ENCODE measurements around the gene ACBD6.
"Not testable (repeated sequence)": the region's sequence is repeated elsewhere in the genome, so short reads cannot be mapped to it uniquely, and the experiment has no call there.

ACBD6 gene

DNA sequence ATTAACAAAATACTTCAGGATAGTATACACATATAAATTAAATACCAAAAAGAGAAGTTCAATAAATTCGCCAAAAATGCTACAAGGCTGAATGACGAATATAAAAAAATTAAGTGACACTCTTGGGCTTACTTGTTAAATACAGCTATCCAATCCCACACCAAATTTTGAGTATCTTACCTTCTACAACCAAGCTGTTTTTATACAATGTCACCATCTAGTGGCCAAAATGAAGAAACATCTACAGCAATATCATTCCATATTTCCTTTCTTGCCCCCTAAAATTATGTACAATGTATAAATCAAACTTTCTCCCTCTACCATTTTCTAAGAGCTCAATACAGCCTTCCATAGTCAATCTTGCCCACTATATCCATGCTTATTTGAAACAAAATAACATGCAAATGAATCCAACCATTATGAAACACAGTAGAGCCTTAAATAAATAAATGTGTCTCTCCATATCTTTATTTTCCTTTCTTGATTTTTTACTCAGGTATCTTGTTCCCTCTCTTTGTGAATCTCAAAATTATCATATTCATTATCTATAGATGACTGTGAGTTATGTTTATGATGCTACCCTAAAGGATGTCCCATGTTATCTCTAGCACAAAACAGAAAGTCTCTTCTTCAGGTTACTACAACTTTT is 86.3 kb downstream of the ACBD6 start:
- DNase-seq (ENCODE audit: low spot score): no peak

DNA sequence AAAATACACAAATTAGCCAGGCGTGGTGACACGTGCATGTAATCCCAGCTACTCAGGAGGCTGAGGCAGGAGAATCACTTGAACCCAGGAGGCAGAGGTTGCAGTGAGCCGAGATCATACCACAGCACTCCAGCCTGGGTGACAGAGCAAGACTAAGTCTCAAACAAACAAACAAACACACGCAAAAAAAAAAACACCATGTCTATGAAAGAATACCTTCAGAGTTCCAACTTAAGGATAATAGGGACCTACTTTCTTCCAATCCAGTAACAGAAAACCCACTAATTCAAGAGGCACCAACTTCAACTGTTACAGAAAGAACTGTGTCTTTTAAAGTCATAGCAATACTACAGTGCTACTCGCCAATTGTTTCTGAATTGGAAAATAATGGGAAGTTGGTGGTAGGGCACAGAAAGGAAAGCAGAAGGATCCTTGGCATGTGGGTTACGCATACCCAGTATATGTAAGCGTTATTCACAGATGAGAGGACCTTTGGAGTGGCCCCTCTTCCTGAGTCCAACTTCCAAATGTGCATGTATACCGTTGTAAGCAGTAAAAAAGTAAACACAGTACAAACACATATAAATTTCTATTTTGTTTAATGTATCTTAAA is 87.0 kb downstream of the ACBD6 start:
- DNase-seq (ENCODE audit: low spot score): no peak

DNA sequence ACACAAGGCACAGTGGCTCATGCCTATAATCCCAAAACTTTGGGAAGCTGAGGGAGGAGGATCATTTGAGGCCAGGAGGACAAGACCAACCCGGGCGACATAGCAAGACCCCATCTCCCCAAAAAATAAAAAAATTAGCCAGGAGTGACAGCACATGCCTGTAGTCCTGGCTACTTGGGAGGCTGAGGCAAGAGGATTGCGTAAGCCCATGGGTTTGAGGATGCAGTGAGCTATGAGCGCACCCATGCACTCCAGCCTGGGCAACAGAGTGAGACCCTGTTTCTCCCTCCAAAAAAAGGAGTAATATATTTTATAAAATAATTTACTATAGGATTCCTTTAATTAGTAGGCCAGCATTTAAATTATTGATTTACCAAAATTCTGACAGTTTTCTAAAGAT is 89.8 kb downstream of the ACBD6 start:
- no peak for DNase-seq (ENCODE audit: low spot score)

DNA sequence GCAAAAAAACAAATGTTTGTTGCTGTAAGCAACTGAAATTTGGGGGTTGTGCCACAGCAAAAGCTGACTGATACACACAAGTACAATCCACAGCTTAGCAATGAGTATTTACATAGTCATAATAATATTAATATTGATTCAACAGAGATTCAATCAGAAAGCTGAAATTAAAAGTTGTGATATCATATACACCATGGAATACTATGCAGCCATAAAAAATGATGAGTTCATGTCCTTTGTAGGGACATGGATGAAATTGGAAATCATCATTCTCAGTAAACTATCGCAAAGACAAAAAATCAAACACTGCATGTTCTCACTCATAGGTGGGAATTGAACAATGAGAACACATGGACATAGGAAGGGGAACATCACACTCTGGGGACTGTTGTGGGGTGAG is 94.2 kb downstream of the ACBD6 start:
- DNase-seq (ENCODE audit: low spot score): not testable (repeated sequence)

DNA sequence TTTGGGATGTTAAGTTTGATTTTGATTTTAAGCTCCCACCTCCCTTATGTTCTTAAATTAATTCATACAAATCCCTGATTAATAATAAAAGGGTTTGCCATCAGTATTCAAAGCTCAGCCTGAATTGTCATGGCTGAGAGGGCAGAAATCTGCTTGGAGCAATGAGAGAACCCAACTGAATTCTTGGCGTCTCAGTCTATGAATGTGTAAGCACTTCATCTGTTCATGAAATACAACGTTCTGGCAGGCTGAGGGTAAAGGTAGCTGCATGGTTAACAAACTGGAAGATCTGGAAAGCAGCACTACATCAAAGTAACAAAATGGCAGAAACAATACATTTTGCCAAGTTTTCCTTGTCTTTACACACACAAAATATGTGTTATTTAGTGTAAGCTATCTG is 95.3 kb downstream of the ACBD6 start:
- DNase-seq (ENCODE audit: low spot score): no peak

DNA sequence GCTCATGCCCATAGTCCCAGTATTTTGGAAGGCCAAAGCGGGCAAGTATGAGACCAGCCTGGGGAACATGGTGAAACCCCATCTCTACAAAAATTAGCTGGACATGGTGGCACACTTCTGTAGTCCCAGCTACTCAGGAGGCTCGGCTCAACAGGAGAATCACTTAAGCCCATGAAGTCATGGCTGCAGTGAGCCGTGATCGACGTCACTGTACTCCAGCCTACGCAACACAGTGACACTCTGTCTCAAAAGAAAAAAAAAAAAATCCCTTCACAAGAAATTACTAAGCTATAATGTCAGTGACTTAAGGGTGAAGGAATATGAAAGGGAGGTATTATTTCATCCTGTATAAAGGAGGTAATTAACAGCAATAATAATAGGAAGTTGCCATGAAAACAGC is 99.8 kb downstream of the ACBD6 start:
- no peak for DNase-seq (ENCODE audit: low spot score)

DNA sequence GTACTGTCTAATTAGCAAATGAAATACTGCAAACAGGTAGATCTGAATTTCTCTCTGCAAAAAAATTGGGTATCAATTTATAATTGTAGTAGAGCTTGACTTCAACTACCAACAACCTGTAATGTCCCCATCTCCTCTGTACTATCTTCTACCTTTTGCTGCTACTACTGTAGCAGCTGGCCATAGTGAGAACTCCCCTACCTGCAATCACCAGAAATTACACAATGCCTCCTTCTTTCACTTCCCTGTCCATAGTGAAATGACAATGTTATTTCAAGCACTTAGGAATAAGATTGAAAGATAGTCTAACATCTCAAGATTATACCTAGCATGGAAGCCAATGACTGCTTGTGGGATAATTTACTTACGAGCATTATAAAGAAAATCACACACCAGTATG is 100.4 kb downstream of the ACBD6 start:
- no peak for DNase-seq (ENCODE audit: low spot score)

DNA sequence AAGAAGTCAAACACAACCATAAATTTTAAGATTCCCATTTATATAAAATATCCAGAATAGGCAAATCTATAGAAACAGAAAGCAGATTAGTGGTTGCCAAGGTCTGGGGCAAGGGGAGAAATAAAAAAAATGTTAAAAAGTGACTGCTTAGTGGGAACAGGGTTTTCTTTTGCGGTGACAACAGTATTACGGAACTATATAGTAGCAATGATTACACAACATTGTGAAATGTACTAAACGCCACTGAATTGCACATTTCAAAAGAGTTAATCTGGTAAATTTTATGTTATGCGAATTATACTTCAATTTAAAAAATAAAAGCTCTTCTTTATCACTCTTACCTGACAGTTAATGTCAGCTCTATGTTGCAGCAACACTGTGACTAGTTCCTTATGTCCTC is 105.2 kb downstream of the ACBD6 start:
- no peak for DNase-seq (ENCODE audit: low spot score)

DNA sequence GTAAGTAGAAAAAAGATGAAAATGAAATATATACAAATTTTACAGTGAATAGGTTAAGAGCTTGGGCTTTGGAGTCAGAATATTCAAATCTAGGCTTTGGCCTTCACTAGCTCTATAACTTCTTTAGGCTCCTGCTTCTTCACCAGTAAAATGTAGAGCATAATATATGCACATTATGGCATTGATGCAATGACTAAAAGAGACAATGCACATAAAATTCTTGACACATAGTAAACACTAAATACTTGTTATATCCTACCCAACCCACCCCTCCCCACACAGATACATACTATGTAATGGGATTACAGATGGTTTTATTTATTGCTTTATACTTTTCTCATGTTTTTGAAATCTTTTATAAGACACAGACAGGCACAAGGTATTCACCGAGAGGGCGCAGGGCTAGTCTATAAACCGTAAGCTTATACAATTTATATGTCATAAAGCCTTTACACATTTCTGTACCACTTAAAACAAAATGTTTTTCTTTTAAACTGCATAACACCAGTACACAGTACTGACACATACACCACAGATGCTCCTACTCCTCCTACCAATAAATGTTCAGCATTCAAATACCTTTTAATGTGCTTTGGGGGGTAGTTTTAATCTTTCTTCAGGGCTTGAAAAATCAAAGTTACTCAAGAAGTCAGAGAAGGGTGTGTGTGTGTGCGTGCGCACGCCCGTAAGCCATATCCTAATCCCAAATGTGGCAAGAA is 109.8 kb downstream of the ACBD6 start:
- no peak for DNase-seq (ENCODE audit: low spot score)

DNA sequence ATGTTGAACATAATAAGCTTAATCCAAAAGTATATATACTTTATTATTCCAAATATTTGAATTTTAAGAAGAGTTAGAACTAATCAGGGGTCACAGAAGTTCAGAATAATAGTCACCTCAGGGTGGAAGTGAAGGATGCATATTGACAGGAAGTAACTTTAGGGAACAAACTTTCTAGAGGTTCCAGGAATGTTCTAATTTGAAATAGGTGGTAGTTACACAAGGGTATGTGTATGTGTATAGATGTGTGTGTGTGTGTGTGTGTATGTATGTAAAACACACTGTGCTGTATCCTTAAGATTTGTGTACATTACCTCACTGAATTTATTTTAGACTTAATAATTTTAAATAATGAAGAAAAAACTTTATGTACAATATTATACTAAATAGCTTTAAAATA is 110.4 kb downstream of the ACBD6 start:
- DNase-seq (ENCODE audit: low spot score): no peak

DNA sequence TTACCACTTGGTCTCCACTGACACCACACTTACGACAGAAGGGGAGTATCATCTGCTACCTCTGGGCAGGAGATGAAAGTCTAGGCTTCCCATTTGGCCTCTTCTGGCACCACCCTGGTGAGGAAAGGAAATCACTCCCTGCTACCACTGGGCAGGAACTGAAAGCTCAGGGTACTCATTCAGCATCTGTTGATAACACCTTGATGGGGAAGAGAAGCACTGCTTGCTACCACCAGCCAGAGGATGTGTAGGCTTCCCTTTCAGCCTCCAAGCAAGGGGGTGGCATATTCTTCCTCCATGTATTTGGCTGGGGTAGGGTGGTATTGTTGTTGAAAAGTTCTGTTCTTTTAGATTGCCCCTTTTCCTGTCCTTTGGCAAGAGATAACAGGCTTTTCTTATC is 115.0 kb downstream of the ACBD6 start:
- DNase-seq (ENCODE audit: low spot score): no peak

DNA sequence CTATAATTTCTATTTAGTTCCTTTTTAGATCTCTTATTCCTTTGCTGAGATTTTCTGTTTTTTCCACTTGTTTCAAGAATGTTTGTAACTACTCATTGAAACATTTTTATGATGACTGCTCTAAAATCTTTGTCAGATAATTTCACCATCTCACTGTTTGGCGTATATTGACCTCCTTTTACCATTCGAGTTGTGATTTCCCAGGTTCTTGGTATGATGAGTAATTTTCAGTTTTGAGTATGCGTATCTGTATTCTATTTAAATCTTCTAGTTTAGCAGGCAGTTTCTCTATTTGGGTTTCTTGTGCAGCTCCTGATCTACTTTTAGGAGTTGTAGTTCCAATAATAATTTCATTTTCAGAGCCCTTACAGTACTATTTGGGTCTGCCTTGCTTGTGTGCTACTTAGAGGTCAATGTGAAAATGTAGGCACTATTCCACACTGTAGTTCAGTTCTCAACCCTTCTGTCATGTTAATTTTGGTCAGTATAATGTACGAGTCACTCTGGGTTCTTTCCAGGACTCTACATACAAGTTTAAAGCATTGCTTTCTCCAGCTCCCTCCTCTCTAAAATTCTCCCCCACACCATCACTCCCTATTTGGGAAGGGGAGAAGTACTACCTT is 115.5 kb downstream of the ACBD6 start:
- DNase-seq (ENCODE audit: low spot score): no peak

DNA sequence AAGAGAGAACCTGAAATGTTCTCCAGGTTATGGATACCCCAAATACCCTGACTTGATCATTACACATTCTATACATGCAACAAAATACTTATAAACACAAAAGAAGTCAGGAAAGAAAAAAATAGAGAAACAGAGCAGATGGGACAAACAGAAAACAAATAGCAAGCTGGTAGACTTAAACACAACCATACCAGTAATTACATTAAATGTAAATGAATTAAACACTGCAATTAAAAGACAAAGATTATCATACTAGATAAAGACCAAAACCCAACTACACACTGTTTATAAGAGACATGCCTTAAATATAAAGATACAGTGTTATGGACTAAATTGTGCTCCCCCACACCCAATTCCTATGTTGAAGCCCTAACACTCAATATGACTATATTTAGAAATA is 117.2 kb downstream of the ACBD6 start:
- no peak for DNase-seq (ENCODE audit: low spot score)

DNA sequence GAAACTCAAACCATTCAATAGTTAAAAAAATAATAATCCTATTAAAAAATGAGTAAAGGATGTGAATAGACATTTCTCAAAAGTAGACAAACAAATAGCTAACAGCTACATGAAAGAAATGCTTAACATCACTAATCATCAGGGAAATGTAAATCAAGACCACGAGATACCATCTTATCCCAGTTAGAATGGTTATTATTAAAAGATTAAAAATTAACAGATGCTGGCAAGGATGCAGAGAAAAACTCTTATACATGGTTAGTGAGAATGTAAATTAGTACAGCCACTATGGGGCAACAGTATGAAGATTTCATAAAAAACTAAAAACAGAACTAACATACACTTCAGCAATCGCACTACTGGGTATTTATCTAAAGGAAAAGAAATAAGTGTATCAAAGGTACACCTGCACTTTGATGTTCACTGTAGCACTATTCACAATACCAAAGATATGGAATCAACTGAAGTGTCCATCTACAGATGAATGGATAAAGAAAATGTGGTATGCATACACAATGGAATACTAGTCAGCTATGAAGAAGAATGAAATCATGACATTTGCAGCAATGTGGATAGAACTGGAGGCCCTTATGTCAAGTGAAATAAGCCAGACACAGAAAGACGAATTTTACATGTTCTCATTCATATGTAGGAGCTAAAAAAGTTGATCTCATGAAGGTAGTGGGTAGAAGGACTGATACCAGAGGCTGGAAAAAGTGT is 117.9 kb downstream of the ACBD6 start:
- no peak for DNase-seq (ENCODE audit: low spot score)

DNA sequence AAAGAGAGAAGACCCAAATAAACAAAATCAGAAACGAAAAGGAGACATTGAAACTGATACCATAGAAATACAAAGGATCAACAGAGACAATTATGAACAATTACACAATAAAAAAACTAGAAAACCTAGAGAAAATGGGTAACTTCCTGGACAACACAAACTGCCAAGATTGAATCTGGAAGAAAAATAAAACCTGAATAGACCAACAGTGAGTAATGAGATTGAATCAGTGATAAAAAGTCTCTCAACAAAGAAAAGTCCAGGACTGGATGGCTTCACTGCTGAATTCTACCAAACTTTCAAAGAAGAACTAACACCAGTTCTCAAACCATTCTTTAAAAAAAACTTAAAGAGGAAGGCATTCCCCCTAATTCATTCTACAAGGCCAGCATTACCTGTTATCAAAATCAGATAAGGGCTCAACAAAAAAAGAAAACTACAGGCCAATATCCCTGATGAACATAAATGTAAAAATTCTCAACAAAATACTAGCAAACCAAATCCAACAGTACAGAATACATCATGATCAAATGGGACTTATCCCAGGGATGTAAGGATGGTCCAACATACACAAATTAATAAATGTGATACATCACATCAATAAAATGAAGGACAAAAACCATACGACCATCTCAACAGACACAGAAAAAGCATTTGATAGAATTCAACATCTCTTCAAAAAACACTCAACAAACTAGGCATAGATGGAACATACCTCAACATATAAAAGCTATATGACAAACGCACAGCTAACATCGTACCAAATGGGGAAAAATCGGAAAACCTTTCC is 119.9 kb downstream of the ACBD6 start:
- no peak for DNase-seq (ENCODE audit: low spot score)

DNA sequence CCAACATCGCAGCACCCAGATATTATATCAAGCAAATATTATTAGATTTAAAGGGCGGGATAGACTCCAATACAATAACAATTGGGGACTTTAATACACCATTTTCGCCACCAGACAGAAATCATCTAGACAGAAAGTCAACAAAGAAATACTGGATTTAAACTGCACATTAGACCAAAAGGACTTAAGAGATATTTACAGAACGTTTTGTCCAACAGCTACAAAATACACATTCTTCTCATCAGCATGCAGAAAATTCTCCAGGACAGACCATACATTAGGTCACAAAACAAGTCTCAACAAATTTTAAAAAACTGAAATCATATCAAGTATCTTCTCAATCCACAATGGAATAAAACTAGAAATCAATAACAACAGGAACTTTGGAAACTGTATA is 121.2 kb downstream of the ACBD6 start:
- no peak for DNase-seq (ENCODE audit: low spot score)

DNA sequence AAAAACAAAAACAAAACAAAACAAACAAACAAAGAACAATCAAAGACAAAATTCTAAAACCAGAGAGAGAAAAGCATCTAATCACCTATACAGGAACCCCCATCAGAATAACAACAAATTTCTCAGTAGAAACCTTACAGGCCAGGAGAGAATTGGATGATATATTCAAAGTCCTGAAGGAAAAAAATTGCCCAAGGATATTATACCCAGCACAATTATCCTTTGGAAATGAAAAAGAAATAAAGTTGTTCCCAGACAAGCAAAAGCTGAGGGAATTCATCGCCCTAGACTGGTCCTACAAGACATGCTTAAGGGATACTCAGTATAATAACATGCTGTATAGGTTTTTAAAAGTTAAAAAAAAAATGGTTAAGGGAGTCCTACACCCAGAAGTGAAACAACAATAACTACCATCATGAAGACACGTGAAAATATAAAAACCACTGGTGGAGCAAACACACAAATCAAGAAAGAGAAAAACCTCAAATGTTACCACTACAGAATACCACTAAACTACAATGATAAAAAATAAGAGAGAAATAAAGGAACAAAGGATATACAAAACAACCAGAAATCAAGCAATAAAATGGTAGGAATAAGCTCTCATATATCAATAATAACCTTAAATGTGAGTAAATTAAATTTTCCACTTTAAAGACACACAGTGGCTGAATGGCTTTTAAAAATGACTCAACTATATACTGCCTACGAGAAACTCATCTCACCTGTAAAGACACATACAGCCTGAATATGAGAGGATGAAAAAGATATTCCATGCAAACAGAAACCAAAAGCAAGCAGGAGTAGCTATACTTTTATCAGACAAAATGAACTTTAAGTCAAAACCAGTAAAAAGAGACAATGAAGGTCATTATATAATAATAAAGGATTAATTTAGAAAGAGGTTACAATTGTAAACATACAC is 121.9 kb downstream of the ACBD6 start:
- no peak for DNase-seq (ENCODE audit: low spot score)

DNA sequence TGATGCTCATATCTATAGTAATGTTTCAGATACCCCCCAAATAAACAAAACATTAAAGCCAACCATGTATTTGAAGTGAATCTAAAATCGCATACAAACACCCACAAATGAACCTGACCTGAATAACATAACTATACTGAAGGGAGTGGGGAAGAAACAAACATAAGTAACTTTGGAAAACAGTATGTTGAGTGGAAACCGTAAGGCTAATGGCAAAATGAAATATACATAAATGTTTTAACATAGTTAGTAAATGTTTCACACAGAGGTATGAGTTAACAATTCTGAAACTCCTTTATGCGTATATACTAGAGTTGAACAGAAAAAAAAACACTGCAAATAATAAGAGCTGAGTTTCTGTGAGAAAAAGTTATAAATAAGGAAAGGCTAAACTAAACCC is 125.6 kb downstream of the ACBD6 start:
- no peak for DNase-seq (ENCODE audit: low spot score)

DNA sequence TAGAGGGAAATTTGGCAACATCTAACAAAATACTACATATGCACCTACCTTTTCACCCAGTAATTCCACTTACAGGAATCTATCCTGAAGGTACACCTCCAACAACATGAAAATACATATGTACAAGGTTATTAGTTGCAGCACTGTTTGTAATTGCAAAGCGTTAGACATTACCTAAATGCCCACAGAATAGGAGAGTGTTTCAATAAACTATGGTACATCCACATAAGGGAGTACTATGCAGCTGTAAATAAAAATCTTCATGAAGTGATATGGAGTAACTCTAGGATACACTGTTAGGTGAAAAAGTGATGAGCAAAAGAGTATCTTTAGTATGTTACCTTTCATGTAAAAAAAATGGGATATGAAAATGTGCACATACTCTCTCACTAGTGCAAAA is 126.1 kb downstream of the ACBD6 start:
- DNase-seq (ENCODE audit: low spot score): no peak

DNA sequence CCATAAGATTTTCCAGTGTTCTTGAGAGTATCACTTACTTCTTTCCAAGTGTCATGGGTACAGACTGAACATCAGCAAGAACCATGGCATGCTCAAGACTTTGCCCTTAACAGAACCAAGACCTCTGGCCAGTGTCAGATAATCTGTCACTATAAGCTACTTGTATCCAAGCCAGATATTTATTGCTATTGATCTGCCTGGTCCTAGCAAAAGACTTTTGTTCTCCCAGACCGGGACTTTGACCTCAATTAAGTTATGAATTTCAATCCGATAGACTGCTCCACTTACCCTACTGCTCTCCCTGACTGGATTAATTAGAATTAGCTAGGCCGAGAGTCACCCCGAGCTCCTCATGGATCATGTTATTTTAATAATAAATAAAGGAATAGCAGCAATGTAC is 129.6 kb downstream of the ACBD6 start:
- no peak for DNase-seq (ENCODE audit: low spot score)

DNA sequence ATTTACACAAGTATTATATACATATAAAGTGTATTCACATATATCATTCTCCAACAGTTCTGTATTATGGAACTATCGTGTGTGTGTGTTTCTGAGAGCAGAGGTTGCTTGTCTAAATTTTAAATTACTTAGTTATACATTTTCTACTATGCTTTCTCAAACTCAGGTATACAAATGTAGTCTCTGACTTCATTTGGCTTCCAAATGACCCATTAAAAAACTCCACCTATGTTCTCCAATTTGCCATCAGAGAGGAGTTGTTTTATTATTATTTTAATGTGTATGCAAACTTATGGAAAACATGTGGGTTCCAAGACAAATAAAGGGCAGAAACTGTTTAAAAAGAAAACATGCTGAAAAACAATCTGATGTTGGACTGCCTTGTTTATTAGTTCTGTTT is 131.8 kb downstream of the ACBD6 start:
- DNase-seq (ENCODE audit: low spot score): no peak

All from pons (tissue), 1 donor.